GM04504 (cell line): Measurements from ENCODE around the gene CDKN1A.

Source experiments
- DNase-seq: peaks from one replicate; pipeline ENCODE4 v3.0.0-alpha.2; 2012; ENCODE audit warnings: low read depth

The CDKN1A gene

GRCh38 chr6:36655085-36655724 lies 23.3 kb upstream of the CDKN1A start:
- DNase-seq = no peak

DNA sequence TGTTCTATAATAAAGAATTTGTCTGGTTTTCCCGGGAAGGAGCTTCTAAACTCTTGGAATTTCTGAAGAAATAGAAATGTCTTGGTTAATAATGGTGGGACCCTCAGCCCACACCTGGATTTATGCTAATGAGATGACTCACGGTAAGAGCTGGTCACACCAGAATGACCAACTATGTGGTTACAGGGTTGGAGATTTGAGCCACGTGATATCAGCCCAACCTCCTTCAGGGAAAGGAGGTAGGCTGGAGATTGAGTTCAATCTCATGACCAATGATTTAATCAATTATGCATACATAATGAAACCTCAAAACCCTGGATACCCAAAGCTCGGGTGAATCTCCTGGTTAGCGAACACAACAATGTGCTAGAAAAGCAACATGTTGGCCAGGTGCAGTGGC lies 22.1 kb upstream of the CDKN1A start:
- no peak for DNase-seq

GRCh38 chr6:36657271-36657670 lies 21.2 kb upstream of the CDKN1A start:
- no peak for DNase-seq

GRCh38 chr6:36657942-36658544 lies 20.5 kb upstream of the CDKN1A start:
- peak; percentile 60 for DNase-seq

GRCh38 chr6:36659271-36659670 lies 19.2 kb upstream of the CDKN1A start:
- peak; percentile 90 for DNase-seq

DNA sequence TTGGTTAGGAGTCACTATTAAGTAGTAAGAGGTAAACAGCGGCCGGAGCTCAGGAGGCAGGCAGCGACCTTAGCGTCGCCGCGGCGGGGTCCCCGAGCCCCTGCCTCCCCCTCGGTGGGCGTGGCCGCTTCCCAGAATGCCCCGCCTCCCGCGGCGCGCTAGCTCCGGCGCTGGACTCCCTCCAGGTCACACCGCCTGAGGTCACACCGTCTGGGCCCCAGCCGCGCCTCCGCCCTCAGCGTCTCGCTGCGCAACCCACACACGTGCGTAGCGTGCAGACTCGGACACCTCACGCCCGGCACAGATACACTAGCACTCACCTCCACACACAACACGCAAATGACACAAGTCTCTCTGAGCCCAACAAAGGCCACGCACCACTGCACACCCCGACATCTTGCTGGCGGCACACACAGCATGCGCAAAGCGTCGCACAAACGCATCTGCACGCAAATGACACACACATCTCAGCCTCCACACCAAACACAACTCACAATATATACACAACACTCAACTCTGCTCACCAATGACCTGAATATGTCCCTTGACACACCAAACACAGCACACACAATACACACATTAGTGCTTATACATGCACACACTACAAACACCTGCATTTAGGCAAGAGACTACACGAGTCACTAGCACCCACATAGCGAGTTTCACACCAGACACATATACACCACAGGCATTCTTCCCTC lies 17.6 kb upstream of the CDKN1A start:
- DNase-seq = no peak

DNA sequence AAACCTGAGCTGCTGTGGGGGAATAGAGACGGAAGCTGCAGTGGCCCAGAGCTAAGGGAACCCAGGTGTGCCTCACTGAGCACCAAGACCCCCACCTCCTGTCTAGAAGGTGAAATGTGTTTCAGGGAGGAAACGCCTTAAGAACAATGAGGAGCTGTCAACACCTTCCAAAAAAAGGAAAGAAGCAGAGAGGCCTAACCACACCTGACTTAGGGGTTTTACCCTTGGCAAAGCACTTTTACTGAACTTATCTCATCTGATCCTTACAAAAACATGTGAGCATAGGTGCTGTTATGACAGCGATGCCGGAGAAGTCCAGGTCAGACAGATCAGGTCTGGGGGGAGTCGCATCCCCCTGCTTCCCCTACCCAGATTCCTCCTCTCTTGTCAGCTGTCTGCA lies 16.1 kb upstream of the CDKN1A start:
- no peak for DNase-seq

GRCh38 chr6:36662827-36663256 lies 15.7 kb upstream of the CDKN1A start:
- no peak for DNase-seq

GRCh38 chr6:36663504-36664446 lies 14.7 kb upstream of the CDKN1A start:
- no peak for DNase-seq

- DNase-seq = no peak
Observed at GRCh38 chr6:36665180-36665579, 13.3 kb upstream of the CDKN1A start.

DNA sequence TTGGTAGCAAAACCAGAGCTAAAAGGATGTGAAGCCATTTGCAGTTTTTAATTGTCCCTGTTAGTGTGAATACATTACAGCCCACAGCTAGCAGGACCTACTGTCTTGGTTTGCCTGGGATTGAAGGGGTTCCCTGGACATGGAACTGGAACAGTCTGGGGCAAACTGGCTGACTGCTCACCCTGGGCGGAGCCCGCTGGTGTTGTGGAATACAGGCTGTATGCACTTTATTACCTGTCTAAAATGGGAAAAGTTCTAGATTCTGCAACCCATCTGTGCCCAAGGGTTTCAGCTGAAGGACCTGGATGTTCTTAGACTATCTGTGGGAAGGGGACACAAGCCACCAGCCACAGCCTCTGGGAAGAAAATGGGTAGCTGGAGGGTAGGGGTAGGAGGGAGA lies 12.2 kb upstream of the CDKN1A start:
- DNase-seq = no peak

- DNase-seq = peak; percentile 95
Observed at GRCh38 chr6:36666826-36667591, 11.5 kb upstream of the CDKN1A start.

DNA sequence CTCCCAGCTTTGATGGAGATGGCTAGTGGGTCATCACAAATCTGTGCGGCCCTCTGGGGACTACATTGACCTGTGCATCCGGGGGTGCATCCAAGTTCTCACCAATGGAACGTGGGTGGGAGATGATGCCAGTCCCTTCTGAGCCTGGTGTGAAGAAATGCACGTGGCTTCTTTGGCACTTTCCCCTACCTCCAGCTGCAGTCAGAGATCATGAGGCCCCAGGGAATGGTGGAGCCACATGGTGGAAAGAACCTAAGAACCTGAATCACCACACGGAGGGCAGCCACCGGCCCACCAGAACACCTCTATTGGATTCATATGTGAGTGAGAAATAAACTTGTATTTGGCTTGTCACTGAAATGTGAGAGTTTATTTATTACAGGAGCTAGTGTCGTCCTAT lies 9.9 kb upstream of the CDKN1A start:
- no peak for DNase-seq

- no peak for DNase-seq
Observed at GRCh38 chr6:36669002-36669401, 9.5 kb upstream of the CDKN1A start.

- DNase-seq = no peak
Observed at GRCh38 chr6:36670271-36670670, 8.2 kb upstream of the CDKN1A start.

DNA sequence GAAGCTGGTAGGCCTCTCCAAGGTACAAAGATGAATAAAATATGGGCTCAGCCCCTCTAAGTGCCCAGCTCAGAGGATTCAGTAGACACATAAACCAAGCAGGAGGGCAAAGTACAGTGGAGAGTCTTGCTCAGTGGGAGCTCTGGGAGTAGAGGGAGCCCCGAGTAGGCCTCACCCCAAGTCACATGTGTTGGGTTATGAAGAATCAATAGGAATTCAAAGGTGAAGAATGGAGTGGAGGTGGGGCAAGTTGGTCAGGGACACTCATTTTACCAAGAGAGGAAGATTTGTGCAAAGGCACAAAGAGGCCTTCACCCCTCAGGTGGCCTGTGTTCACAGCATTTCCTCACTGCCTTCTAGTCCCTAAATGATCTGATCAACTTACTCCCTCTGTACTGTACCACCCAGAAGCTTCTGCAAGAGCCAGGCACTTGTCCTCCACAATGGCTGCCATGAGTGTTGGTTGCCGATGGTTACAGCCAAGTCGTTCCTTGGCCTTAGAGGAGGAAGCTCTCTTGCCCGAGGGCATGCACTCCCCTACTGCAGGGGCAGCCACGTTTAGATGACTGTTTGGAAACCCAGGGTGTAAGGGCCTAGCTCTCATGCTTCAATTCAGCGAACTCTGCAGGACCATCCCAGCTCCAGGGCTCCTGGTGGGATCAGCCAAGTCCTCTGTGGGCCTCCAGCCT lies 6.7 kb upstream of the CDKN1A start:
- no peak for DNase-seq

GRCh38 chr6:36673882-36674281 lies 4.6 kb upstream of the CDKN1A start:
- no peak for DNase-seq

DNA sequence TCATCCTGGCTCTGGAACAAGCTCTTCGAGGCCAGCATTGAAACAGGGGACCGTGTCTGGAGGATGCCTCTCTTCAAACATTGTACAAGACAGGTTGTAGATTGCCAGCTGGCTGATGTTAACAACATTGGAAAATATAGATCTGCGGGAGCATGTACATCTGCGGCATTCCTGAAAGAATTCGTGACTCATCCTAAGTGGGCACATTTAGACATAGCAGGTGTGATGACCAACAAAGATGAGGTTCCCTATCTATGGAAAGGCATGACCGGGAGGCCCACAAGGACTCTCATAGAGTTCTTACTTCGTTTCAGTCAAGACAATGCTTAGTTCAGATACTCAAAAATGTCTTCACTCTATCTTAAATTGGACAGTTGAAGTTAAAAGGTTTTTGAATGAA lies 3.6 kb upstream of the CDKN1A start:
- no peak for DNase-seq

GRCh38 chr6:36676141-36677058 lies 2.1 kb upstream of the CDKN1A start:
- no peak for DNase-seq
